HG03135 (cell line): ENCODE results near the gene FNDC3A.
"Not testable (repeated sequence)": the region's sequence is repeated elsewhere in the genome, so short reads cannot be mapped to it uniquely, and the experiment has no call there.

Experiments
- ATAC-seq: cut with Tn5 transposase; IDR thresholded peaks from one replicate; pipeline ENCODE4 v1.9.1; 2021; ENCODE audit warnings: mild to moderate bottlenecking, moderate library complexity; ENCODE audit not compliant: unreplicated experiment

The FNDC3A gene

DNA sequence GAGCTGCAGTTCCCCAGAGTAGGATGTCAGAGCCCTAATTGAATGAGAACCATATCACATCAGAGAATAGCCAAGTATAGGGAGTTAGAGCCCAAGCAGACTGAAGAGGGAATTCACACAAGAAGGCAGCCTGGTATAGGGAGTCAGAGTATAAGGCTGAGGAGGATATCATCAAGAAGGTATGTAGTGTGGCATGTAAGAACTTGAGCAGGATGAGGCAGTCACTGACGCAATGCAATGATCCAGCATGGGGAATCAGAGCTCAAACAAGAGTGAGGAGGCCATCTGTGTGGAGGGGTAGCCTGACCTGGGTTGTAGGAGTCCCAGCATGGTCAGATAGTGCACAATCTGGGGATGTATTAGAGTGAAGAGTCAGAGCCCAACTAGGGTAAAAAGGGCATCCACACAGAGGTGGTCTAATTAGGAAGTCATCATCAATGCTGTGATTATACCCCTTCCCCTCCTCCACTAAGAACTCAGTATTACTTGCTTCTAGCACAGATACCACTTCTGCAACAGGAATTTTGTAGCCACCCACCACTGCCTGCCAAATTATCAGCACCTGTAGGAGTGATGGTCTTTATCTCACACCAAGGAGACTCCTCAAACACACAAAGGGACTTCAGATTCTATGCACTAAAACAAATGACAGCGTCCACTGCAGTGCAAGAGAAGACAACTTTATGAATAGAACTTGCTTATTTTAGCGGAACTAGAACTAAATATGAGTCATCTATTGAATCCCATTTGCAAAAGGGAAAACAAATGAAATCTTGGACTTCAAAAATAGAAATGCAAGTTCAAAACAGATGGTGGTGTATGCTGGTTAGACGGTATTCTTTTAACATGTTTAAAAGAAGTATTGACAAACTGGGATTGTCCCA is 107.2 kb downstream of the FNDC3A start:
- no peak for ATAC-seq

DNA sequence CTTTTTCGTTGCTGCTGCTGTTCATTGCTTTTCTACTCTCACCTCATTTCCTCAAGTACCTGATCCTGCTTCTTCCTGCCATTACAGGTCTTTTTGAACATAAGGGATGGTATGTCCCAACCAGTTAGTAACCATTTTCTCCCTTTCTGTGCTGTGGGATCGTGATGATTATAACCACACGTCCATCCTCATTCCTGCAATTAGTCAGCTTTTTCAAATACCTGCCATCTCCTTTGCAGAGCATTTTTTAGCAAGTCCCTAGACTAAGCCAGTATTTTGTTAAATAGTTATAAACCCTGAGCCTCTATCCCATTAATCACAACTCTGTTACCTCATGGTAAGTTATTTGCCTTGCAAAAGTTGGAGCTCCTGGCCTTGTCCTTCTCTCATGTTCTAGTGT is 109.2 kb downstream of the FNDC3A start:
- no peak for ATAC-seq

DNA sequence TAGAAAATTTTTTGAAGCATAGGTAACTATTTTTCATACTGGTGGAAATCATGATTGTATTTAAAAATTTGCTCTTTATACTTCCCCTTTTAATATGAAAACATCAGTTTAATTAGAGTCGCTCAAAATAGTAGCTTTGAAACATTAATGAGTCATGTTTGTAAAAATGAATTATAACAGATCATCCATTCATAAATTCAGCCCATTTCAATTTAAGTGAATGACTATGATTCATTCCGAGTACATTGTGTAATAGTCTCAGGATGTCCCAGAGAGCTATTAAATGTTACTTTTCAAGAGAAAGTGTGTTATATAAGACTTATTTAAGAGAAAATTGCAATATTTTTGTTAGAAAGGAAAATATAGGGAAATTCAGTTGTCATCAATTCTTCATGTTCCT is 111.0 kb downstream of the FNDC3A start:
- no peak for ATAC-seq

GRCh38 chr13:49093376-49093775 is 117.7 kb downstream of the FNDC3A start:
- no peak for ATAC-seq

- no peak for ATAC-seq
Measured at GRCh38 chr13:49097374-49097773, 121.7 kb downstream of the FNDC3A start.

DNA sequence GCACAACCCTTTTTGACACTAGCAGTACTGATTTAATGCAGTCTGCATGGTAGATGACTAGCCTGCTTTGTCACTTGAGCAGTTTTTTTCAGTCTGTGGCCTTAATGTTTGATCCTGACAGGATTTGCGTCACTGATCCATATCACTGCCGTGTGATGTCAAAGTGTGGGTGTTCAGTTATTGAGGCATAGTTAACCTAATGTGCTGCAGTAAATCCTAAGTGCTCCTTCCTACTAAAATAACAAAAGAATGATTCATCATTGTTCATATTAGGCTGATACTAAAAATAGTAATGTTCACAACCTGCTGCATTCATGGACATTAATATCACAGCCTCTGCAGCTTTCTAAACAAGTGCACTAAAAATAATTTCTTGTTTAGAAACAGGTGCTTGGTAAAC is 122.5 kb downstream of the FNDC3A start:
- no peak for ATAC-seq

DNA sequence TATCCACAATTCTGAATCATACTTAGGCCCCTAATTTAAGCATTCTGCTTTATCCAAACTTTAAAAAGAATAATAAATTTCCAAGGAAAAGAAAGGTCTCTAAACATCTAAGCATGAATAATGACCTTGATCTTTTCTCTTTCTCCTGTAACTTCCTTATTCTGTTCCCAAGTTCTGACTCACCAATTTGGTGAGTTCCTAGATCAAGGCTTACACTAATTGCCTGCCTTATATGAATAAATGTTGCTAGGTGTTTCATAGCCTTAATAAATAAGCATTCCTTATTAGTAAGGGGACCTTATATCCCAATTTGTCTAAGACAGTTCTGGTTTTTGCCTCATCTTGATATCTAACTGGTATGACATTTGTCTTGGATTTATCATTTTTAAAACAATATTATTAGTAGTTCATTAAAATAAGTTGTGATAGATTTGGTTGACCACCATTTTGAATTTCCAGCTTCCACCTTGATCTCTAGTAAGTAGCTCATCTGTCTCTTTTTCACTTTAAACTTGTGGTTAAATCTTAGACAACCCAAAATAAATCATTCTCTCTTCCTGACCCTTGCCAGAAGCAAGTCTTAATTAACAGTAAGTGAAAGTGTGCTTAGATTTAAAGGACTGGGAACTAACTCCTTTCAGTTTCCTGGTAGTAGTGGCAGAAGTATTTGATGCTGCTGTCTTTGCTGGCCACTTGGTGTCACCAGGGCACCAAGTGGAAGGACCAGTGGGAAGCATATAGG is 123.2 kb downstream of the FNDC3A start:
- ATAC-seq = no peak

GRCh38 chr13:49099513-49099877 is 123.8 kb downstream of the FNDC3A start:
- no peak for ATAC-seq

DNA sequence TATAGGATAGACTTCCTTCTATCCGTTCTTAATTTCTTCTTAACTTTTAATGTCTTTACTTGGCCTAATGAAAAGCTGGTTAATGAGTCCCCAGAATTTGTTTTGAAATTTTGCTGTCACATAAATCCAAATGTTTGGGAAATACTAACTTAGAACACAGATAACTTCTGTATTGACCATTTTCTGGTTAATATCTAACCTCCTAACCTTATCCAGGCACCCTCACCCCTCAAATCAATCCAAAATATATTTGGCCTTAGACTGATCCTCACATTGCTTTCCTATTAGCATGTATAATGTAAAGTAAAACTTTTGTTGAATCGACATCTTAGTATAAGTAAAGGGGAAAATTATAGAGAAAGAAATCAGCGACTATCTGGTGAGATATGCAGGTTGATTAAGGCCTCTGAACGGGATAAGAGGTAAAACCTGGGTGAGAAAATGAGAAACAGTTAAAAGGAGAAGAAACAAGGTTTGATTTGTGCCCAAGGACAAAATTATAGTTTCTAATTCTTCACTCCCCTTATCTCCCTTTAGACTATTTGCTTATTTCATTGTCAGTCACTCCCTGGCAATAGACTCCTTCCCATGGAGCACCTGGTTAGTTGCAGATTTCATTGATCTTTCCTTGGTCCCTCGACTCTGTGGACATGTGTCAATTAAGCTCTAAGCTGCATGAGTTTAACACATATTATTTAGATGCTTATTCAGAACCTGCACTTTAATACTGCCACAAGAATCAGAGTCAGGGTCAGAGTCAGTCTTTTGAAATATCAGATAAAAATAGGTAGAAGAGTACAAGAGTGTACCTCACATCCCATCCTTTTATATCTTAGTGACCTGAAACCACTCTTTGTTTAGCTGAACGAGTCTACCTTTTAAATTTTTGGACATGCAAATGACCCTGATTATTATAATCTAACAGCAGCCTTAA is 125.2 kb downstream of the FNDC3A start:
- no peak for ATAC-seq

- no peak for ATAC-seq
Measured at GRCh38 chr13:49108196-49108595, 132.5 kb downstream of the FNDC3A start.

DNA sequence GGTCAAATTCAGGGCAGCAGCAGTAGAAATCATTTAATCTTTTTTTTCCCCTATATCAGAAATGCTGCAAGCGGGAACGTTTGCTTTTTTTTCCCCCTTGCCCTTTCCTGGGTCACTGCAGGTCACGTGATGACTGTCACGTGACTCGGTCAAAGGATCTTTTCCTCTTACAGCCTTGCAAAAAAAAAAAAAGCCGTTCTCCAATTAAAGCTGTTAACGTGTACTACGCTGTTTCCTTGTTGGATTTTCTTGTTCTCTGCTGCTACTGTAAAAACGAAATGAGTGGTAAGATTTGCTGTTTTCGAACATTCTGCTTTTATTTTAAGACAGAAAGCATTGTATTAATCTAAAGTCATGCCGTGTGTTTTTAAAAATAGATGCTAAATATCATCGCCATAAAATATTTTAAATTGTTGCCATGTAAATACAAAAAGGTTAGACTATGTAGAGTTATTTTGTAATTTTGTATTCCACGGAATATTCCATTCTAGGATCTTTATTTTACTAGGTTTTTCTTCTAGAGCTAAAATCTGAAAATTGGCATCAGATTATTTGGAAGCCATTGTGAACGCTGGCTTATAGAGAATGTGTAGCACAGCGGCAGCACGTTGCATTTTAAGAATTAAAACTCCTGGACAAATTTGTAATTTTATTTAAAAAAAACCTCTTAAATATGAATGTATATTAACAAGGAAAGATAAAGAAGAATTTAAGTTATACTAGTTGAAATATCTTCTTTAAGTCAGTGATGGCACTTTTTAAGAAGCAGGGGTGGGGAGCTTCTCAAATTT is 134.6 kb downstream of the FNDC3A start:
- peak; percentile 72 for ATAC-seq

DNA sequence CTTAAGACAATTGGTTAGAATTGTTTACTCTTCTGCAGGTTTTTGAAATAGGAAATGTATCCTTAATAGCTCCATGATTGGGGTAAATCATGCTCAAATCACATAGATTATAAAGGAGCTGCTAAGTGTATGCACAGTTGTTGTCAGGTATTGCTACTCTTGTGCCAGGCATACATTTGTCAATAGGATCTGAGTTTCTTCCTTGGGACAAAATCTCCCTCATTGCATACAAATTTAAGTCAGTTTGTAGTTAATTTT is 135.1 kb downstream of the FNDC3A start:
- no peak for ATAC-seq

DNA sequence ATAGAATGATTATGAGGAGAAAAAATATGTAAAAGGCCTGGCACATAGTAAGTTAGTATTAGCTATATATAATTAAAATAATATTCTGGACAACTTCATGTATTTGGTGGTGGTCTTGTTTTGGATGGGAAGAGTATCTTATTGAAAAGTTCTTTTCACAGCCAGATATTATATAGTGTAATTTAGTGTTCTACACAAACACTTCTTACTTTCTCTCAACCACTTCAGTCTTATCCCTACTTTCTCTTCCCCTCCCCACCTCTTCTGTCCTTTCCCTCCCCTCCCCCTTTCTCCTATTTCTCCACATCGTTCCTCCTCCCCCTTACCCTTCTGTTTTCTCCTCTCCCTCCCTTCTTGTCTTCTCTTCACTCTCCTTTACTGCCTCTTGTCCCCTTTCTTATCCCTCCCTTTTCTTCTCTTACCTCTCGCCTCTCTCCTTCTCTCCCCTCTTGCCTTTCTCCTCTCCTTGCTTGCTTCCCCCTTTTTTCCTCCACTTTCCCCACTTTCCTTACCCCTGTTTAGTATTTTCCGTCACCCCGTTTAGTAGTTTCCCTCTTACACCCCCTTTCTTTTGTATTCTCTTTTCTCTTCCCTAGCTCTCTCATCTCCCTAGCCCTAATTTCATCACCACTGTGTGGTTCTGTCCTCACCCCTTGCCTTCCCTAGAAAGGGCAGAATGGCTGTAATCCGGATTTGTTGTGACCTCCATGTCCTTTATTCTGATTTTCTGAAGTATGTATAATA is 137.2 kb downstream of the FNDC3A start:
- ATAC-seq = no peak

- ATAC-seq = no peak
Measured at GRCh38 chr13:49113526-49114286, 138.0 kb downstream of the FNDC3A start.

GRCh38 chr13:49116873-49117272 is 141.2 kb downstream of the FNDC3A start:
- ATAC-seq = no peak

GRCh38 chr13:49118455-49118854 is 142.7 kb downstream of the FNDC3A start:
- not testable (repeated sequence) for ATAC-seq

DNA sequence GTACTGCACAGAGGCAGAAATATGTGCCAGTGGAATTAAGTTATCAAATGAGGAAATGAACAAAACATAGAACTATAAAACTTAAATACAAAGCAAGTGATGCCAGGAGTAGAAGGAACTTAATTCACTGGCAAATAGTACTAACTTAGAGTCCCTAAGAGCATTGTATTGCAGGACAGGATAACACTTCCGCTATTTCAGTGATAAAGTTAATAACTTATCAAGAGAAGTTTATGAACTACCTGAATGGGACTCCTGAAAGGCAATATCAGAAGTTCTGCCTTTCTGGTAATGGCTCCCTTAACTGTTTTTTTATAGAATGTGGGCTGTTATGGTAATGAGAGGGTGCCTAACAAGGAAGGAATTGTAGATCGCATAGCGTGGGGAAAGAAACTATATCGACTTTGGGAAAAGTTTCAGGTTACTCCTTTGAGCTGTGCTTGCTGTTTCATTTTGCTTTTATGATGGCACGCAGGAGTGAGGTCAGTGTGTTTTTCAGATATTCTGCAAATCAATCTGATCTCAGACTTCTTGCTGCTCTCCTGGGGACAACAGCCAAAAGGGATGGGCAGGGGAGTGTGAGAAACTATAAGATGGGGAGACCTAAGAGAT is 149.1 kb downstream of the FNDC3A start:
- no peak for ATAC-seq

DNA sequence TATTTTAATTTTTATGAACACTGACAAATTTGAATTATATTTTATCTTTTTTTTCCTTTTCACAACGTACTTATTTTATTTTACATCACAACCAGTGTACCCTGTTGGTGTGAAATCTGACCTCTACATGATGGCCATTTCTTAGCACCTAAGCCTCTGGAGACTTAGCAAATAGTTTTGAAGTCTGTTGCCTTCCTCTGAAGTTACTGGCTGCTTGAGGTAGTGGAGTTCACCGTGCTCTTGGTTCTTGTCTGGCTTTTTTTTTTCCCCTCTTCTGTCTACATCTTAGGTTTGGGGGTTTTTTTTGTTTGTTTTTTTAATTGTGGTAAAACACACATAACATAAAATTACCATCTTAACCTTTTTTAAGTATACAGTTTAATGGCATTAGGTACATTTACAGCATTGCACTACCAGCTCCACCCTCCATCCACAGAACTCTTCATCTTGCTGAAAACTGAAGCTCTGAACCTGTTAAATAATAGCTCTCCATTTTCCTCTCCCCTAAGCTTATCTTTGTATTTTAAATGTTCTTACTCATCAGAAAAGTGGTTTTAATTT is 150.3 kb downstream of the FNDC3A start:
- no peak for ATAC-seq
